Neural cell (in vitro differentiated cells): ENCODE measurements around the gene PPP3CA. TPM values are rescaled to one million over a fixed set of nuclear protein-coding genes. Genes with fewer than 3 reads are reported as not detected.

Experiments used
- H2AFZ ChIP-seq: fragments of 200-600, 300-800 bp; sonication (generic), shearing (Covaris generic); 2 replicates; pipeline ENCODE4 v1.6.0; 2014; ENCODE audit warnings: low read depth, mild to moderate bottlenecking, antibody characterized with exemption, low read length, moderate library complexity
- H3F3A ChIP-seq: fragments of 200-600 bp; shearing (Covaris generic); 2 replicates; pipeline ENCODE4 v1.6.1; 2016; ENCODE audit warnings: mild to moderate bottlenecking, moderate library complexity, mixed read lengths, antibody characterized with exemption, low read length; ENCODE audit not compliant: insufficient read depth, poor library complexity, severe bottlenecking
- H3K27ac ChIP-seq: fragments of 200-600, 300-800 bp; sonication (generic), shearing (Covaris generic); 2 replicates; pipeline ENCODE4 v1.5.1; 2014; ENCODE audit warnings: mild to moderate bottlenecking, low read length, moderate library complexity
- H3K27me3 ChIP-seq: fragments of 300-800, 200-600 bp; sonication (generic), shearing (Covaris generic); 2 replicates; pipeline ENCODE4 v1.6.0; 2014; ENCODE audit warnings: mild to moderate bottlenecking, low read depth, low read length, moderate library complexity; ENCODE audit not compliant: insufficient read depth
- H3K36me3 ChIP-seq: fragments of 300-800, 200-600 bp; sonication (generic), shearing (Covaris generic); 2 replicates; pipeline ENCODE4 v1.5.1; 2014; ENCODE audit warnings: mild to moderate bottlenecking, antibody characterized with exemption, low read length, moderate library complexity; ENCODE audit not compliant: insufficient read depth
- H3K4me2 ChIP-seq: fragments of 300-800, 200-600 bp; sonication (generic), shearing (Covaris generic); 2 replicates; pipeline ENCODE4 v1.6.0; 2014; ENCODE audit warnings: mild to moderate bottlenecking, low read length
- H3K4me3 ChIP-seq: fragments of 300-800, 200-600 bp; sonication (generic), shearing (Covaris generic); 2 replicates; pipeline ENCODE4 v1.5.1; 2014; ENCODE audit warnings: mild to moderate bottlenecking, low read length, moderate library complexity
- H3K79me2 ChIP-seq: fragments of 200-600 bp; shearing (Covaris generic); replicated peaks from 2 replicates; pipeline ENCODE4 v1.6.0; 2014; ENCODE audit warnings: mild to moderate bottlenecking, low read length, moderate library complexity; ENCODE audit not compliant: insufficient read depth
- H3K9ac ChIP-seq: fragments of 300-800, 200-600 bp; sonication (generic), shearing (Covaris generic); 2 replicates; pipeline ENCODE4 v1.6.1; 2016; ENCODE audit warnings: mild to moderate bottlenecking, low read length, mixed read lengths
- H3K9me2 ChIP-seq: fragments of 200-600 bp; shearing (Covaris generic); 2 replicates; pipeline ENCODE4 v1.6.1; 2016; ENCODE audit warnings: mild to moderate bottlenecking, low read length, mixed read lengths; ENCODE audit not compliant: insufficient read depth
- H3K9me3 ChIP-seq: fragments of 200-600, 300-800 bp; sonication (generic), shearing (Covaris generic); 2 replicates; pipeline ENCODE4 v1.6.1; 2016; ENCODE audit warnings: mild to moderate bottlenecking, mixed run types, low read length, moderate library complexity, mixed read lengths
- H4K20me1 ChIP-seq: fragments of 200-600 bp; shearing (Covaris generic); 2 replicates; pipeline ENCODE4 v1.6.1; 2016; ENCODE audit warnings: mild to moderate bottlenecking, mixed run types; ENCODE audit not compliant: insufficient read depth
- EP300 ChIP-seq: fragments of 450-650 bp; conservative IDR thresholded peaks from 2 replicates; pipeline ENCODE4 v1.6.1; 2014; ENCODE audit warnings: antibody characterized with exemption, mild to moderate bottlenecking, moderate library complexity; ENCODE audit not compliant: poor library complexity, severe bottlenecking
- EZH2 ChIP-seq: fragments of 200-600, 300-800 bp; shearing (Covaris generic), sonication (generic); IDR thresholded peaks from 2 replicates; pipeline ENCODE4 v1.6.1; 2014; ENCODE audit warnings: antibody characterized with exemption, low read length, borderline replicate concordance, mild to moderate bottlenecking; ENCODE audit not compliant: insufficient read depth, poor library complexity, severe bottlenecking
- MXI1 ChIP-seq: fragments of 450-650 bp; conservative IDR thresholded peaks from 2 replicates; pipeline ENCODE4 v1.6.1; 2014; ENCODE audit warnings: antibody characterized with exemption, mild to moderate bottlenecking; ENCODE audit not compliant: poor library complexity, severe bottlenecking
- POLR2AphosphoS5 ChIP-seq: IDR thresholded peaks from 2 replicates; pipeline ENCODE4 v1.6.1; 2012
- RAD21 ChIP-seq: fragments of 450-650 bp; conservative IDR thresholded peaks from 2 replicates; pipeline ENCODE4 v1.6.1; 2014; ENCODE audit warnings: antibody characterized with exemption, mild to moderate bottlenecking, moderate library complexity
- SMC3 ChIP-seq: fragments of 450-650 bp; conservative IDR thresholded peaks from 2 replicates; pipeline ENCODE4 v1.6.1; 2014; ENCODE audit warnings: antibody characterized with exemption, mild to moderate bottlenecking, moderate library complexity; ENCODE audit not compliant: poor library complexity
- TAF1 ChIP-seq: IDR thresholded peaks from 2 replicates; pipeline ENCODE4 v1.6.1; 2012; ENCODE audit warnings: low read depth
- polyA plus RNA-seq: library from polyadenylated mRNA; depleted of rRNA; stranded (reverse); fragments of >200 nt; gene quantifications from 2 replicates; pipeline ENCODE4 v1.2.3, GENCODE V29; 2014
- TF ChIP-seq, protein P1 (sequence below): IDR thresholded peaks from 2 replicates; pipeline ENCODE4 v1.6.1; 2012; ENCODE audit warnings: borderline replicate concordance
- TF ChIP-seq, protein P2 (sequence below): fragments of 450-650 bp; IDR thresholded peaks from 2 replicates; pipeline ENCODE4 v1.5.1; 2014; ENCODE audit warnings: antibody characterized with exemption, mild to moderate bottlenecking, moderate library complexity; ENCODE audit not compliant: poor library complexity, severe bottlenecking

Gene PPP3CA
- polyA plus RNA-seq, 1 donor from 2014 or later = 78.2 TPM

DNA sequence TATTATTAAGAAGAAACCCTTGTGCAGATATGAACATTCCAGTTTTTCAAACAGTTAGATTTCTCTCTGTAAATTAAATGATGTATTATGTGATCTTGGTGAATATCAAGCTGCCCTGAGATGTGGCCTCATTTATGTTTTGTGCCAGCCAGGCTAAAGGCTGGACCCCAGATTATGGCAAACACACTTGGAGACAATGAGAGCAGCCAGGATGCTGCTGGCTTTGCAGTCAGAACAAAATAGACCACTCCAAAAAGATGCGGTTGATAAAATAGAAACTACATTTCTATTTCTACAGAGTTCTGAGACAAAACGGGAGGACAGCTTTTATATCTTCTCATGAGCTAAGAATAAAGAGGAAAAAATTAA is 296.5 kb downstream of the PPP3CA start:
- H3K27me3 ChIP-seq = no peaks in the 10 kb centered on the region
- H3K79me2 ChIP-seq = no peaks in the 10 kb centered on the region
- no peaks in the 10 kb centered on the region for H3K9me3 ChIP-seq
- H3K36me3 ChIP-seq = no peaks in the 10 kb centered on the region
- no peak for TF ChIP-seq EZH2
- TF ChIP-seq POLR2AphosphoS5 = no peak
- TF ChIP-seq EP300 = no peak
- TF ChIP-seq, protein P1, sequence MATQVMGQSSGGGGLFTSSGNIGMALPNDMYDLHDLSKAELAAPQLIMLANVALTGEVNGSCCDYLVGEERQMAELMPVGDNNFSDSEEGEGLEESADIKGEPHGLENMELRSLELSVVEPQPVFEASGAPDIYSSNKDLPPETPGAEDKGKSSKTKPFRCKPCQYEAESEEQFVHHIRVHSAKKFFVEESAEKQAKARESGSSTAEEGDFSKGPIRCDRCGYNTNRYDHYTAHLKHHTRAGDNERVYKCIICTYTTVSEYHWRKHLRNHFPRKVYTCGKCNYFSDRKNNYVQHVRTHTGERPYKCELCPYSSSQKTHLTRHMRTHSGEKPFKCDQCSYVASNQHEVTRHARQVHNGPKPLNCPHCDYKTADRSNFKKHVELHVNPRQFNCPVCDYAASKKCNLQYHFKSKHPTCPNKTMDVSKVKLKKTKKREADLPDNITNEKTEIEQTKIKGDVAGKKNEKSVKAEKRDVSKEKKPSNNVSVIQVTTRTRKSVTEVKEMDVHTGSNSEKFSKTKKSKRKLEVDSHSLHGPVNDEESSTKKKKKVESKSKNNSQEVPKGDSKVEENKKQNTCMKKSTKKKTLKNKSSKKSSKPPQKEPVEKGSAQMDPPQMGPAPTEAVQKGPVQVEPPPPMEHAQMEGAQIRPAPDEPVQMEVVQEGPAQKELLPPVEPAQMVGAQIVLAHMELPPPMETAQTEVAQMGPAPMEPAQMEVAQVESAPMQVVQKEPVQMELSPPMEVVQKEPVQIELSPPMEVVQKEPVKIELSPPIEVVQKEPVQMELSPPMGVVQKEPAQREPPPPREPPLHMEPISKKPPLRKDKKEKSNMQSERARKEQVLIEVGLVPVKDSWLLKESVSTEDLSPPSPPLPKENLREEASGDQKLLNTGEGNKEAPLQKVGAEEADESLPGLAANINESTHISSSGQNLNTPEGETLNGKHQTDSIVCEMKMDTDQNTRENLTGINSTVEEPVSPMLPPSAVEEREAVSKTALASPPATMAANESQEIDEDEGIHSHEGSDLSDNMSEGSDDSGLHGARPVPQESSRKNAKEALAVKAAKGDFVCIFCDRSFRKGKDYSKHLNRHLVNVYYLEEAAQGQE = no peak
- H3K4me2 ChIP-seq = no peak overlapping the region
- H3K9me2 ChIP-seq = no peaks in the 10 kb centered on the region
- no peaks in the 10 kb centered on the region for H4K20me1 ChIP-seq
- no peak overlapping the region for H3K4me3 ChIP-seq
- H3F3A ChIP-seq = no peaks in the 10 kb centered on the region
- no peak overlapping the region for H3K9ac ChIP-seq
- no peak overlapping the region for H3K27ac ChIP-seq
- no peak overlapping the region for H2AFZ ChIP-seq

DNA sequence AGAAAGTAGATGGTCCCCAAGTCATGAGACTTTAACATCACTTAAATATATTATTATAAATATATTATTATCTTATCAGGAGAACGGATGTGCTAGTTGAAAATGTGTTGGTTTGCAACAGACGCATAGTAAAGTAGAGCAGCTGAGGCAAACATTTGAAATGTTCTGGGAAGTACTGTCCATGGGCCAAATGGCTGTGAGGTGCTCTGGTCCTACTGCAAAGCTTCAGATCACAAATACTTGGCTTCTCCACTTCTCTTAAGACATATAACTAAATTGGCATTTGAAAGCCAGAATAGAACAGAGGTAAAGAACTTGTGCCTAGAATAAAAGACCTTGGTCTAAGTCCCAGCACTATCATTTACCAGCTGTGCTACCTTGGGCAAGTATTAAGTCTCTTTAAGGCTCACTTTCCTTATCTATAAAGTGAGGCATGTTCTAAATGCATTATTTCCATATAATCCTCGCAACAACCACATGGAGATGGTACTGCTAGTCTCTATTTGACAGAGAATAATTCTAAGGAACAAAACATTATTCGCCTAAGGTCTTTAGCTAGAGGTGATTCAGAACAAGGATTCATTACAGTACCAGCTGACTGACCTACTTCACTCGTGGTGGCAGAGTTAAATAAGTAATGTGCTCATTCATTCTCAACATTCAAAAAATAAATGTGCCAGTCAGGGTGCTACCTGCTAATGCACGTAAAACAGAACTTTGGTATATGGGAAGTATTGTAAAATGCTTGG is 297.1 kb downstream of the PPP3CA start:
- H3K27ac ChIP-seq = no peak overlapping the region
- no peak overlapping the region for H3K4me2 ChIP-seq
- H4K20me1 ChIP-seq = no peaks in the 10 kb centered on the region
- H3K9me2 ChIP-seq = no peaks in the 10 kb centered on the region
- H3K79me2 ChIP-seq = no peaks in the 10 kb centered on the region
- H3F3A ChIP-seq = no peaks in the 10 kb centered on the region
- no peak overlapping the region for H2AFZ ChIP-seq
- no peak overlapping the region for H3K9ac ChIP-seq
- H3K4me3 ChIP-seq = no peak overlapping the region
- TF ChIP-seq EP300 (no peak), MXI1 (no peak), TAF1 (no peak), SMC3 (no peak), EZH2 (no peak), POLR2AphosphoS5 (no peak), RAD21 (no peak)
- TF ChIP-seq, protein P2, sequence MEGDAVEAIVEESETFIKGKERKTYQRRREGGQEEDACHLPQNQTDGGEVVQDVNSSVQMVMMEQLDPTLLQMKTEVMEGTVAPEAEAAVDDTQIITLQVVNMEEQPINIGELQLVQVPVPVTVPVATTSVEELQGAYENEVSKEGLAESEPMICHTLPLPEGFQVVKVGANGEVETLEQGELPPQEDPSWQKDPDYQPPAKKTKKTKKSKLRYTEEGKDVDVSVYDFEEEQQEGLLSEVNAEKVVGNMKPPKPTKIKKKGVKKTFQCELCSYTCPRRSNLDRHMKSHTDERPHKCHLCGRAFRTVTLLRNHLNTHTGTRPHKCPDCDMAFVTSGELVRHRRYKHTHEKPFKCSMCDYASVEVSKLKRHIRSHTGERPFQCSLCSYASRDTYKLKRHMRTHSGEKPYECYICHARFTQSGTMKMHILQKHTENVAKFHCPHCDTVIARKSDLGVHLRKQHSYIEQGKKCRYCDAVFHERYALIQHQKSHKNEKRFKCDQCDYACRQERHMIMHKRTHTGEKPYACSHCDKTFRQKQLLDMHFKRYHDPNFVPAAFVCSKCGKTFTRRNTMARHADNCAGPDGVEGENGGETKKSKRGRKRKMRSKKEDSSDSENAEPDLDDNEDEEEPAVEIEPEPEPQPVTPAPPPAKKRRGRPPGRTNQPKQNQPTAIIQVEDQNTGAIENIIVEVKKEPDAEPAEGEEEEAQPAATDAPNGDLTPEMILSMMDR = no peak
- TF ChIP-seq, protein P1 = no peak
- H3K9me3 ChIP-seq = no peaks in the 10 kb centered on the region
- H3K27me3 ChIP-seq = no peaks in the 10 kb centered on the region
- no peaks in the 10 kb centered on the region for H3K36me3 ChIP-seq
